HepG2 (cell line): ENCODE data around the gene FAM83C. TPM values are rescaled to one million over a fixed set of nuclear protein-coding genes. Genes with fewer than 3 reads are reported as not detected.
A peak's percentile ranks its signal among the peaks of the same experiment; 100 is the strongest.

Source experiments
- ADNP ChIP-seq: sonication (generic); formaldehyde crosslinking; IDR thresholded peaks from 2 replicates; pipeline ENCODE4 v1.4.0; 2020; ENCODE audit warnings: missing genetic modification reagents
- CCAR2 ChIP-seq: fragments of 200-400 bp; formaldehyde crosslinking; optimal IDR thresholded peaks from 2 replicates; pipeline ENCODE3; 2018; ENCODE audit warnings: low read depth, mild to moderate bottlenecking, low read length, moderate library complexity
- FOXA1 ChIP-seq, 2 experiments: fragments of 450-650 bp in 1 of 2; sonication (generic) in 1 of 2; formaldehyde crosslinking in 1 of 2; IDR thresholded peaks; 2 replicates each; pipeline versions ENCODE4 v1.4.0 to v1.6.1; 2016 to 2020; ENCODE audit warnings: missing genetic modification reagents in 1 of 2
- JARID2 ChIP-seq: sonication (generic); formaldehyde crosslinking; IDR thresholded peaks from 2 replicates; pipeline ENCODE4 v1.8.1; 2023; ENCODE audit warnings: missing genetic modification reagents, inconsistent platforms; ENCODE audit not compliant: insufficient replicate concordance
- KDM5A ChIP-seq: fragments of 200-600 bp; sonication (generic); IDR thresholded peaks from 2 replicates; pipeline ENCODE4 v1.7.0; 2018; ENCODE audit warnings: antibody characterized with exemption, mild to moderate bottlenecking, low read length, borderline replicate concordance
- NONO ChIP-seq, 2 experiments: fragments of 450-650 bp in 1 of 2; sonication (generic) in 1 of 2; formaldehyde crosslinking in 1 of 2; IDR thresholded peaks in 1 of 2; conservative IDR thresholded peaks in 1 of 2; 2 replicates each; pipeline versions ENCODE4 v1.6.1 to v1.8.0; 2017 to 2022; ENCODE audit warnings: mild to moderate bottlenecking in 1 of 2, missing genetic modification reagents in 1 of 2, moderate library complexity in 1 of 2
- NRL ChIP-seq: sonication (generic); formaldehyde crosslinking; IDR thresholded peaks from 2 replicates; pipeline ENCODE4 v1.5.0; 2020; ENCODE audit warnings: missing genetic modification reagents, mild to moderate bottlenecking, moderate library complexity, borderline replicate concordance
- RFXANK ChIP-seq: IDR thresholded peaks from 2 replicates; pipeline ENCODE4 v1.6.1; 2016
- SETDB1 ChIP-seq: sonication (generic); formaldehyde crosslinking; IDR thresholded peaks from 2 replicates; pipeline ENCODE4 v1.5.1; 2020; ENCODE audit warnings: missing genetic modification reagents, mild to moderate bottlenecking, borderline replicate concordance
- SMAD3 ChIP-seq: sonication (generic); formaldehyde crosslinking; IDR thresholded peaks from 2 replicates; pipeline ENCODE4 v1.4.0; 2020; ENCODE audit warnings: missing genetic modification reagents
- SP1 ChIP-seq, 2 experiments: fragments of 450-650 bp in 1 of 2; sonication (generic) in 1 of 2; formaldehyde crosslinking in 1 of 2; IDR thresholded peaks; 2 replicates each; pipeline versions ENCODE4 v1.4.0 to v1.6.1; 2016 to 2020; ENCODE audit warnings: missing genetic modification reagents in 1 of 2
- ZFY ChIP-seq: sonication (generic); formaldehyde crosslinking; IDR thresholded peaks from 2 replicates; pipeline ENCODE4 v1.4.0; 2020; ENCODE audit warnings: missing genetic modification reagents
- ZNF20 ChIP-seq: sonication (generic); formaldehyde crosslinking; IDR thresholded peaks from 2 replicates; pipeline ENCODE4 v1.4.0; 2020; ENCODE audit warnings: mild to moderate bottlenecking, moderate library complexity, missing genetic modification reagents
- ZNF207 ChIP-seq: fragments of 450-650 bp; IDR thresholded peaks from 2 replicates; pipeline ENCODE4 v1.6.1; 2016; ENCODE audit warnings: antibody characterized with exemption, borderline replicate concordance
- ZNF224 ChIP-seq: sonication (generic); formaldehyde crosslinking; IDR thresholded peaks from 2 replicates; pipeline ENCODE4 v1.5.0; 2020; ENCODE audit warnings: mild to moderate bottlenecking, missing genetic modification reagents
- ZNF263 ChIP-seq: sonication (generic); formaldehyde crosslinking; IDR thresholded peaks from 2 replicates; pipeline ENCODE4 v1.4.0; 2020; ENCODE audit warnings: missing genetic modification reagents
- ZNF430 ChIP-seq: sonication (generic); formaldehyde crosslinking; IDR thresholded peaks from 2 replicates; pipeline ENCODE4 v1.9.0; 2021; ENCODE audit warnings: mild to moderate bottlenecking, missing genetic modification reagents
- ZNF558 ChIP-seq: sonication (generic); formaldehyde crosslinking; IDR thresholded peaks from 2 replicates; pipeline ENCODE4 v1.9.0; 2022; ENCODE audit warnings: mild to moderate bottlenecking, missing genetic modification reagents, borderline replicate concordance
- ZNF660 ChIP-seq: sonication (generic); formaldehyde crosslinking; IDR thresholded peaks from 2 replicates; pipeline ENCODE4 v1.5.1; 2020; ENCODE audit warnings: mild to moderate bottlenecking, low read depth, missing genetic modification reagents, borderline replicate concordance
- ZSCAN22 ChIP-seq: sonication (generic); formaldehyde crosslinking; IDR thresholded peaks from 2 replicates; pipeline ENCODE4 v1.4.0; 2020; ENCODE audit warnings: mild to moderate bottlenecking, missing genetic modification reagents
- polyA plus RNA-seq, 8 experiments: library from polyadenylated mRNA; depleted of rRNA in 3 of 8; stranded (reverse) in 7 of 8; unstranded in 1 of 8; fragments of >200 nt; fragmentation: Illumina TruSeq in 4 of 8; extraction: Trizol in 4 of 8; gene quantifications; 2 replicates each; pipeline versions ENCODE4 v1.2.1 to v1.2.3, GENCODE V29; 2011 to 2016; ENCODE audit warnings: low read depth in 4 of 8, missing spikeins in 1 of 8, mixed read lengths in 1 of 8; ENCODE audit not compliant: insufficient read depth in 1 of 8
- total RNA-seq, 5 experiments: library from RNA; depleted of rRNA; stranded (reverse); fragments of >200 nt; fragmentation: Illumina TruSeq; extraction: Trizol; gene quantifications; 2 replicates each; pipeline ENCODE4 v1.2.3, GENCODE V29; 2016; ENCODE audit warnings: low read depth in 1 of 5
- TF ChIP-seq, protein P1 (sequence below): sonication (generic); formaldehyde crosslinking; IDR thresholded peaks from 2 replicates; pipeline ENCODE4 v1.4.0; 2020; ENCODE audit warnings: mild to moderate bottlenecking, missing genetic modification reagents
- TF ChIP-seq, protein P2 (sequence below): sonication (generic); formaldehyde crosslinking; IDR thresholded peaks from 2 replicates; pipeline ENCODE4 v1.4.0; 2020; ENCODE audit warnings: missing genetic modification reagents
- TF ChIP-seq, protein P3 (sequence below): IDR thresholded peaks from 2 replicates; pipeline ENCODE4 v1.6.1; 2012; ENCODE audit warnings: inconsistent platforms

Gene FAM83C
- total and polyA plus RNA-seq, 2 of the 13 experiments (the other 11 are each of a cell fraction or from before 2014, with no cell fraction given) = 0.04 TPM; not detected in 1

DNA sequence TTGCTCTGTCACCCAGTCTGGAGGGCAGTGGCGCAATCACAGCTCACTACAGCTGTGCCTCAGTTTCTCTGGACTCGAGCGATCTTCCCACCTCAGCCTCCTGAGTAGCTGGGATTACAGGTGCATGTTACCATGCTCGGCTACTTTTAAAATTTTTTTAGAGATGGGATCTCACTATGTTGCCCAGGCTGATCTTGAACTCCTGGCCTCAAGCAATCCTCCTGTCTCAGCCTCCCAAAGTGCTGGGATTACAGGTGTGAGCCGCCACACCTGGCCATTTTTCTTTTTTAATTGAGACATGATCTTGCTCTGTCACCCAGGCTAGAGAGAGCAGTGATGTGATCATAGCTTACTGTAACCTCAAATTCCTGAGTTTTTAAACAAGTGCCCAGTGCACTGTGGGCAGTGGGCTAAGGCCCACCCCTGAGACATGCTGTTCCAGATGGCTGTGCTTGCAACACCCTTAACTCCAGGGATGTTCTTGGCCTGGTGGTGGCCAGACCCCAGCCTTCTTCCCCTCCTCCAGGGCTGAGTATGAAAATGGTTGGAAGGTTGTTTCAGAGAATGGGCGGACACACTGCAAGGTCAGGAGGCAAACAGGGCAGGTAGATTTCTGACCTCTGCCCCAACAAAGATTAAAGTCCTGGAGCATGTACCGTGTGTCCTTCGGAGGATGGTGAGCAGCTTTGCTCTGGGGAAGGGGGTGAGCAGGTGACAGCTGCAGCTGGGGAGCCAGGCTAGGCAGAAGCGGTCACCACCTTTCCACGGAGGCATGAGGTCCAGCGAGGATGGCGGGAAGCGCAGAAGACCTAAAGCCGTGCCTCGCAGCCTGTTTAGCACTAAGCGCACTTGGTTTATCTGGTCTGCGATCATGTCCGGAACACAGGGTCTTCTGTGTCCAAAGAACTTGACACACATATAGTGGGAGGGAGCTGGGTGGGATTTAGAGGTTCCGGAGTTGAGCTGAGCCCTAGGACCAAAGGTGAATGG lies 1.4 kb upstream of the FAM83C start (continued):
- TF ChIP-seq NRL (CRISPR knock-in tag) = 0 out of 2 replicates have a peak, but pooled peaks have one; percentile 32
- TF ChIP-seq ZNF207 = no peak
- TF ChIP-seq, protein P1, sequence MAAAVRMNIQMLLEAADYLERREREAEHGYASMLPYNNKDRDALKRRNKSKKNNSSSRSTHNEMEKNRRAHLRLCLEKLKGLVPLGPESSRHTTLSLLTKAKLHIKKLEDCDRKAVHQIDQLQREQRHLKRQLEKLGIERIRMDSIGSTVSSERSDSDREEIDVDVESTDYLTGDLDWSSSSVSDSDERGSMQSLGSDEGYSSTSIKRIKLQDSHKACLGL (CRISPR knock-in tag) = no peak
- TF ChIP-seq CCAR2 = no peak
- no peak for TF ChIP-seq ADNP (CRISPR knock-in tag)
- TF ChIP-seq FOXA1 (IDR thresholded peaks at IDR 0.05) = no peak
- TF ChIP-seq FOXA1 (CRISPR knock-in tag; IDR thresholded peaks at IDR 0.05) = no peak
- no peak for TF ChIP-seq ZNF20 (CRISPR knock-in tag)
- no peak for TF ChIP-seq ZNF660 (CRISPR knock-in tag)
- no peak for TF ChIP-seq SMAD3 (CRISPR knock-in tag)
- no peak for TF ChIP-seq ZNF224 (CRISPR knock-in tag)
- no peak for TF ChIP-seq ZSCAN22 (CRISPR knock-in tag)
- no peak for TF ChIP-seq SP1 (IDR thresholded peaks at IDR 0.05)
- TF ChIP-seq SP1 (CRISPR knock-in tag; IDR thresholded peaks at IDR 0.05) = no peak
- no peak for TF ChIP-seq ZNF558 (CRISPR knock-in tag)
- no peak for TF ChIP-seq NONO (IDR thresholded peaks at IDR 0.05)
- 0 out of 2 replicates have a peak, but pooled peaks have one; percentile 8 for TF ChIP-seq NONO (CRISPR knock-in tag; conservative IDR thresholded peaks at IDR 0.05)
- TF ChIP-seq, protein P2, sequence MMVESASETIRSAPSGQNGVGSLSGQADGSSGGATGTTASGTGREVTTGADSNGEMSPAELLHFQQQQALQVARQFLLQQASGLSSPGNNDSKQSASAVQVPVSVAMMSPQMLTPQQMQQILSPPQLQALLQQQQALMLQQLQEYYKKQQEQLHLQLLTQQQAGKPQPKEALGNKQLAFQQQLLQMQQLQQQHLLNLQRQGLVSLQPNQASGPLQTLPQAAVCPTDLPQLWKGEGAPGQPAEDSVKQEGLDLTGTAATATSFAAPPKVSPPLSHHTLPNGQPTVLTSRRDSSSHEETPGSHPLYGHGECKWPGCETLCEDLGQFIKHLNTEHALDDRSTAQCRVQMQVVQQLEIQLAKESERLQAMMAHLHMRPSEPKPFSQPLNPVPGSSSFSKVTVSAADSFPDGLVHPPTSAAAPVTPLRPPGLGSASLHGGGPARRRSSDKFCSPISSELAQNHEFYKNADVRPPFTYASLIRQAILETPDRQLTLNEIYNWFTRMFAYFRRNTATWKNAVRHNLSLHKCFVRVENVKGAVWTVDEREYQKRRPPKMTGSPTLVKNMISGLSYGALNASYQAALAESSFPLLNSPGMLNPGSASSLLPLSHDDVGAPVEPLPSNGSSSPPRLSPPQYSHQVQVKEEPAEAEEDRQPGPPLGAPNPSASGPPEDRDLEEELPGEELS (CRISPR knock-in tag) = no peak
- TF ChIP-seq ZNF430 = no peak; the same call in 1 of the 2 replicates
- no peak for TF ChIP-seq JARID2 (CRISPR knock-in tag)
- no peak for TF ChIP-seq ZNF263
- no peak for TF ChIP-seq RFXANK (CRISPR knock-in tag)
- no peak for TF ChIP-seq ZFY
- no peak for TF ChIP-seq KDM5A
- no peak for TF ChIP-seq SETDB1 (CRISPR knock-in tag)
- TF ChIP-seq, protein P3, sequence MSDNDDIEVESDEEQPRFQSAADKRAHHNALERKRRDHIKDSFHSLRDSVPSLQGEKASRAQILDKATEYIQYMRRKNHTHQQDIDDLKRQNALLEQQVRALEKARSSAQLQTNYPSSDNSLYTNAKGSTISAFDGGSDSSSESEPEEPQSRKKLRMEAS = peak; percentile 81
